EH (cell line): ENCODE results near the gene BRCA1.
"Not testable (repeated sequence)": the region's sequence is repeated elsewhere in the genome, so short reads cannot be mapped to it uniquely, and the experiment has no call there.

Experiments
- DNase-seq: peaks from one replicate; pipeline ENCODE4 v3.0.0-alpha.2; 2015; ENCODE audit warnings: low read depth

The BRCA1 gene

GRCh38 chr17:43125133-43125966, at the start of gene BRCA1:
BRCA1 (minus strand) TSS chr17:43125364; CDS start chr17:43124096, 1,268 bp downstream.
- DNase-seq = peak; percentile 99

GRCh38 chr17:43171586-43172487, 46.7 kb upstream of the BRCA1 start:
- DNase-seq = peak; percentile 97

GRCh38 chr17:43170766-43171585, 45.8 kb upstream of the BRCA1 start, which contains the start of gene NBR1:
NBR1 (plus strand) TSS chr17:43171214; CDS start chr17:43175800, 4,586 bp downstream.
- peak; percentile 97 for DNase-seq

- peak; percentile 97 for DNase-seq
Measured at GRCh38 chr17:43170140-43170765, 45.1 kb upstream of the BRCA1 start.

GRCh38 chr17:43169561-43170139, 44.5 kb upstream of the BRCA1 start:
- DNase-seq = peak; percentile 14

GRCh38 chr17:43165971-43166370, 40.8 kb upstream of the BRCA1 start:
- not testable (repeated sequence) for DNase-seq

GRCh38 chr17:43159957-43160356, 34.8 kb upstream of the BRCA1 start:
- not testable (repeated sequence) for DNase-seq

GRCh38 chr17:43159232-43159631, 34.1 kb upstream of the BRCA1 start:
- DNase-seq = not testable (repeated sequence)

- no peak for DNase-seq
Measured at GRCh38 chr17:43155666-43156065, 30.5 kb upstream of the BRCA1 start.

GRCh38 chr17:43153197-43153835, 28.2 kb upstream of the BRCA1 start:
- not testable (repeated sequence) for DNase-seq

- DNase-seq = no peak
Measured at GRCh38 chr17:43151880-43152456, 26.8 kb upstream of the BRCA1 start.

GRCh38 chr17:43146649-43147048, 21.5 kb upstream of the BRCA1 start:
- no peak for DNase-seq

- no peak for DNase-seq
Measured at GRCh38 chr17:43143201-43143600, 18.0 kb upstream of the BRCA1 start.

- DNase-seq = no peak
Measured at GRCh38 chr17:43142153-43142552, 17.0 kb upstream of the BRCA1 start.

- no peak for DNase-seq
Measured at GRCh38 chr17:43140396-43141332, 15.5 kb upstream of the BRCA1 start.

GRCh38 chr17:43138531-43138930, 13.4 kb upstream of the BRCA1 start:
- not testable (repeated sequence) for DNase-seq

- DNase-seq = not testable (repeated sequence)
Measured at GRCh38 chr17:43136574-43136973, 11.4 kb upstream of the BRCA1 start.

GRCh38 chr17:43135454-43135819, 10.3 kb upstream of the BRCA1 start:
- DNase-seq = no peak
